PC-3 (cell line): ENCODE results near the gene CATSPERZ. TPM values are rescaled to one million over a fixed set of nuclear protein-coding genes. Genes with fewer than 3 reads are reported as not detected.

Experiments used
- ATAC-seq: fragments of 200-7000 bp; cut with Tn5 transposase; 2 replicates; pipeline ENCODE4 v1.9.1; 2020; ENCODE audit warnings: mild to moderate bottlenecking, moderate library complexity
- BruUV-seq: library from RNA; stranded (reverse); fragments of 400-500 nt; replicated peaks from 2 replicates; lab custom pipeline; 2021; lab: Mats Ljungman, UMichigan
- CTCF ChIA-PET: fragments of 300-600 bp; sonication (Branson Sonifier 250); formaldehyde crosslinking; loops from one replicate; lab custom pipeline; 2022; ENCODE audit warnings: antibody characterized with exemption; lab: Charles Lee
- POLR2A ChIA-PET: fragments of 300-600 bp; sonication (Branson Sonifier 250); formaldehyde crosslinking; loops from one replicate; lab custom pipeline; 2022; ENCODE audit warnings: antibody characterized with exemption; ENCODE audit not compliant: unreplicated experiment; lab: Charles Lee
- DNase-seq: peaks from one replicate; pipeline ENCODE4 v3.0.0-alpha.2; 2015
- H2AFZ ChIP-seq: fragments of 300-600 bp; sonication (generic); 2 replicates; pipeline ENCODE4 v1.6.0; 2016; ENCODE audit warnings: antibody characterized with exemption, low read length
- H3F3A ChIP-seq: fragments of 300-600 bp; sonication (generic); one replicate; pipeline ENCODE4 v1.6.0; 2017; ENCODE audit warnings: antibody characterized with exemption, low read length, control low read depth, mild to moderate bottlenecking; ENCODE audit not compliant: unreplicated experiment
- H3K27ac ChIP-seq: fragments of 300-600 bp; sonication (generic); 2 replicates; pipeline ENCODE4 v1.5.1; 2016; ENCODE audit warnings: mild to moderate bottlenecking, low read length
- H3K27me3 ChIP-seq: fragments of 300-600 bp; sonication (generic); 2 replicates; pipeline ENCODE4 v1.6.1; 2016; ENCODE audit warnings: low read length, mixed read lengths
- H3K36me3 ChIP-seq: fragments of 300-600 bp; sonication (generic); 2 replicates; pipeline ENCODE4 v1.6.1; 2016; ENCODE audit warnings: low read depth, mixed run types, low read length, mixed read lengths
- H3K4me1 ChIP-seq: fragments of 300-600 bp; sonication (generic); 2 replicates; pipeline ENCODE4 v1.5.1; 2016; ENCODE audit warnings: low read length; ENCODE audit not compliant: insufficient read depth
- H3K4me2 ChIP-seq: fragments of 300-600 bp; sonication (generic); 2 replicates; pipeline ENCODE4 v1.6.0; 2016; ENCODE audit warnings: low read length
- H3K4me3 ChIP-seq: fragments of 300-600 bp; sonication (generic); 2 replicates; pipeline ENCODE4 v1.5.1; 2016; ENCODE audit warnings: mild to moderate bottlenecking, low read length, mixed read lengths
- H3K79me2 ChIP-seq: fragments of 300-600 bp; sonication (generic); 2 replicates; pipeline ENCODE4 v1.6.1; 2017; ENCODE audit warnings: low read length, mixed read lengths
- H3K9ac ChIP-seq: fragments of 300-600 bp; sonication (generic); 2 replicates; pipeline ENCODE4 v1.6.0; 2016; ENCODE audit warnings: mild to moderate bottlenecking, low read length
- H3K9me2 ChIP-seq: fragments of 300-600 bp; sonication (generic); replicated peaks from 2 replicates; pipeline ENCODE4 v1.6.1; 2016; ENCODE audit warnings: mixed run types, low read length, mixed read lengths
- H3K9me3 ChIP-seq: fragments of 300-600 bp; sonication (generic); 2 replicates; pipeline ENCODE4 v1.6.1; 2016; ENCODE audit warnings: low read length, mixed read lengths
- H4K20me1 ChIP-seq: fragments of 300-600 bp; sonication (generic); 2 replicates; pipeline ENCODE4 v1.6.1; 2016; ENCODE audit warnings: low read length, mixed read lengths
- EZH2 ChIP-seq: fragments of 300-600 bp; sonication (generic); IDR thresholded peaks from one replicate; pipeline ENCODE4 v1.6.1; 2017; ENCODE audit warnings: antibody characterized with exemption, mild to moderate bottlenecking, low read length; ENCODE audit not compliant: unreplicated experiment
- EZH2phosphoT487 ChIP-seq: fragments of 300-600 bp; sonication (generic); IDR thresholded peaks from 2 replicates; pipeline ENCODE4 v1.6.1; 2018; ENCODE audit warnings: mild to moderate bottlenecking, antibody characterized with exemption, low read length, borderline replicate concordance
- intact Hi-C: fragments of 100-400 bp; cut with micrococcal nuclease; formaldehyde crosslinking; loops from 2 replicates; pipeline ENCODE4 v1.9.0; 2023
- total RNA-seq: library from RNA; depleted of rRNA; stranded (reverse); fragments of >200 nt; gene quantifications from 2 replicates; pipeline ENCODE4 v1.2.3, GENCODE V29; 2014
- TF ChIP-seq, protein P1 (sequence below): fragments of 300-600 bp; sonication (generic); conservative IDR thresholded peaks from 2 replicates; pipeline ENCODE4 v1.5.1; 2017; ENCODE audit warnings: antibody characterized with exemption, low read depth, mild to moderate bottlenecking, low read length

CATSPERZ gene
- total RNA-seq, 1 experiment from 2014 or later, result 9.2 TPM

DNA sequence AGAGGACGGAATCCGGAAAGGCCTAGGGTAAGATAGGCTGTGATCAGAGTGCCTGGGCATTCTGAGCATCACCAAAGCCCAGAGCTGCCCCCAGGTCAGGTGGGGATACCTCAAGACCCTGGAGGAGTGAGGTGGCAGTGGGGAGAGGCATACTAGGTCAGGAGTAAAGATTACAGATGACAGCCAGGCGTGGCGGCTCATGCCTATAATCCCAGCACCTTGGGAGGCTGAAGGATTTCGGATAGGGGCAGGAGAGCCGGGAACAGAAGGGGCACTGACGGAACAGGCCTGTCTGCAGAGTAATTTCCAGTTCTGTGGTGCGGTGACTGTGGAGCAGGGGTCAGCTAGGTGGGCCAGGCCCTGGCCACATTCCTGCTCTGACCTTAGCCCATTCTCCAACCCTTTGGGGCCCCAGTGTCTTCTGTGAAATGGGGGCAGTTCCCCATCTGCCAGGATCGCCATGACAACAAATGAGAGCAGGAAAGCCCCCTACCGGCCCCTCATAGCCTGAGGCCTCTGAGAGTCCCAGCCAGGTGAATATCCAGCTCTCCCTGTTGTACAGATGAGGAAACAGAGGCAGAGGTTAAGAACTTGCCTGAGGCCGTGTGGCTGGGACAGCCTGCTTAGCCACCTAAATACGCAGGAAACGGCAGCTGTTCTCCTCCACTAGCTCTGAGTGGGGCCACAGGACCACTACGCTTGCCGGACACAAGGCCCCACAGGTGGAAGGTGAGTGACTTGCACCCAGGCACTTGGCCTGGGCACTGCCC is 24.9 kb upstream of the CATSPERZ start:
- Histone ChIP-seq H3K9me3 (no peaks in the 10 kb centered on the region), H3K4me2 (no peak overlapping the region), H3K9me2 (no peaks in the 10 kb centered on the region), H3K9ac (no peak overlapping the region), H3F3A (no peaks in the 10 kb centered on the region), H3K27ac (no peak overlapping the region), H3K27me3 (no peaks in the 10 kb centered on the region), H3K4me3 (no peak overlapping the region), H3K79me2 (peaks cover 14% of the 10 kb centered on the region; the same call in 1 of the 2 replicates), H2AFZ (no peak overlapping the region), H3K36me3 (peaks cover 8% of the 10 kb centered on the region), H4K20me1 (no peaks in the 10 kb centered on the region), H3K4me1 (peaks cover 31% of the 10 kb centered on the region)
- DNase-seq (no peak), ATAC-seq (no peak)
- POLR2A ChIA-PET, result no interaction called here
- intact Hi-C loops, result no loop called here
- TF ChIP-seq EZH2, result no peak
- TF ChIP-seq, protein P1, sequence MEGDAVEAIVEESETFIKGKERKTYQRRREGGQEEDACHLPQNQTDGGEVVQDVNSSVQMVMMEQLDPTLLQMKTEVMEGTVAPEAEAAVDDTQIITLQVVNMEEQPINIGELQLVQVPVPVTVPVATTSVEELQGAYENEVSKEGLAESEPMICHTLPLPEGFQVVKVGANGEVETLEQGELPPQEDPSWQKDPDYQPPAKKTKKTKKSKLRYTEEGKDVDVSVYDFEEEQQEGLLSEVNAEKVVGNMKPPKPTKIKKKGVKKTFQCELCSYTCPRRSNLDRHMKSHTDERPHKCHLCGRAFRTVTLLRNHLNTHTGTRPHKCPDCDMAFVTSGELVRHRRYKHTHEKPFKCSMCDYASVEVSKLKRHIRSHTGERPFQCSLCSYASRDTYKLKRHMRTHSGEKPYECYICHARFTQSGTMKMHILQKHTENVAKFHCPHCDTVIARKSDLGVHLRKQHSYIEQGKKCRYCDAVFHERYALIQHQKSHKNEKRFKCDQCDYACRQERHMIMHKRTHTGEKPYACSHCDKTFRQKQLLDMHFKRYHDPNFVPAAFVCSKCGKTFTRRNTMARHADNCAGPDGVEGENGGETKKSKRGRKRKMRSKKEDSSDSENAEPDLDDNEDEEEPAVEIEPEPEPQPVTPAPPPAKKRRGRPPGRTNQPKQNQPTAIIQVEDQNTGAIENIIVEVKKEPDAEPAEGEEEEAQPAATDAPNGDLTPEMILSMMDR, result no peak
- TF ChIP-seq EZH2phosphoT487, result no peak
- BruUV-seq, result no TSS peak
- CTCF ChIA-PET, result interaction anchor here (0.6 kb wide), 1 partner anchor 23 kb away, joined by 4 read pairs; no protein-coding TSS in a partner anchor

DNA sequence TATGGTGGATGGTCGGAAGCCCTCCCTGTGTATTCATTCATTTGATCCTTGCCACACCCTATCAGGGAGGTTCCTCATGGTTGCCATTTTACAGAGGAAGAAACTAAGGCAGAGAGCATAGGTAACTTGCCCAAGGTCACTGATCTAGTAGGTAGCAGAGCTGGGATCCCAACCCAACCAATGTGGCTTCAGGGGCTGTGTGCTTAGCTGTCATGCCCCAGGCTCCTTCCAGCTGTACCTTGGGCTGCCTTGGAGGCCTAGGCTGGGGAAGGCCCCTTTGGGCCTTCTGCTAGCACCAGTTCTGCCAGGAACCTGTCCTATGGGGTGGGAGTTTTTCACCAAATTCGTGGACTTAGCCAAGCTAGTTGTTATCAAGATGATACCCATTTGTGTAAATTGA is 24.3 kb upstream of the CATSPERZ start:
- POLR2A ChIA-PET, result no interaction called here

More for the DNA sequence above, 24.3 kb upstream of the CATSPERZ start:
- intact Hi-C loops, result loop anchor here (2.0 kb wide), 1 partner anchor 25 kb away; the partner anchor contains the start of gene CATSPERZ
- Histone ChIP-seq H3K9me3 (no peaks in the 10 kb centered on the region), H3K27ac (no peak overlapping the region), H3K4me2 (no peak overlapping the region), H3K9ac (no peak overlapping the region), H3K79me2 (peaks cover 14% of the 10 kb centered on the region; the same call in 1 of the 2 replicates), H3F3A (no peaks in the 10 kb centered on the region), H4K20me1 (no peaks in the 10 kb centered on the region), H2AFZ (no peak overlapping the region), H3K4me3 (no peak overlapping the region), H3K9me2 (no peaks in the 10 kb centered on the region), H3K36me3 (peaks cover 8% of the 10 kb centered on the region), H3K27me3 (no peaks in the 10 kb centered on the region), H3K4me1 (peaks cover 25% of the 10 kb centered on the region)
- ATAC-seq (no peak), DNase-seq (no peak)
- CTCF ChIA-PET, result no interaction called here
- no TSS peak for BruUV-seq
- no peak for TF ChIP-seq EZH2phosphoT487
- TF ChIP-seq, protein P1, result no peak
